HFF-Myc (cell line): ENCODE results near the gene SH2D3C.

Experiments used
- DNase-seq: peaks from one replicate; pipeline ENCODE4 v3.0.0-alpha.2; 2011; ENCODE audit warnings: low read depth; ENCODE audit errors: extremely low read depth
- H3K4me3 ChIP-seq: replicated peaks from 2 replicates; pipeline ENCODE4 v1.5.1; 2011; ENCODE audit warnings: low read depth, mild to moderate bottlenecking, control low read depth, low read length
- CTCF ChIP-seq: IDR thresholded peaks from 2 replicates; pipeline ENCODE4 v1.5.1; 2012; ENCODE audit warnings: mild to moderate bottlenecking, low read depth, low read length, control low read depth; ENCODE audit errors: missing control alignments

The SH2D3C gene

GRCh38 chr9:127806871-127807270, 28.4 kb upstream of the SH2D3C start:
- H3K4me3 ChIP-seq = no peak overlapping the region
- TF ChIP-seq CTCF = no peak
- no peak for DNase-seq

- peak; percentile 48 for TF ChIP-seq CTCF
- no peak overlapping the region for H3K4me3 ChIP-seq
- DNase-seq = no peak
Observed at GRCh38 chr9:127805620-127806019, 27.2 kb upstream of the SH2D3C start.

GRCh38 chr9:127803507-127804352, 25.3 kb upstream of the SH2D3C start:
- DNase-seq = no peak
- H3K4me3 ChIP-seq = peak overlapping the region; percentile 88
- no peak for TF ChIP-seq CTCF

- DNase-seq = peak; percentile 51
- peak within 1 kb of the TSS; percentile 88 for H3K4me3 ChIP-seq
- TF ChIP-seq CTCF = no peak
Observed at GRCh38 chr9:127802576-127803443, 24.3 kb upstream of the SH2D3C start, which contains the start of gene FPGS. TSS of gene FPGS (plus strand) at chr9:127802882. CDS start at chr9:127802925, 43 bp downstream.

GRCh38 chr9:127801955-127802575, 23.6 kb upstream of the SH2D3C start:
- no peak for TF ChIP-seq CTCF
- H3K4me3 ChIP-seq = peak overlapping the region; percentile 88
- no peak for DNase-seq

- DNase-seq = no peak
- no peak for TF ChIP-seq CTCF
Observed at GRCh38 chr9:127796852-127797370, 18.4 kb upstream of the SH2D3C start.

More at GRCh38 chr9:127796852-127797370, 18.4 kb upstream of the SH2D3C start:
- no peak overlapping the region for H3K4me3 ChIP-seq
